NCI-H510A treated with DMSO at 0.1 percent for 48 hours (cell line): Measurements from ENCODE around the gene ZNF256.

Experiments used
- DNase-seq: peaks from one replicate; lab custom pipeline; 2025; lab: John Stamatoyannopoulos, UW

The ZNF256 gene

DNA sequence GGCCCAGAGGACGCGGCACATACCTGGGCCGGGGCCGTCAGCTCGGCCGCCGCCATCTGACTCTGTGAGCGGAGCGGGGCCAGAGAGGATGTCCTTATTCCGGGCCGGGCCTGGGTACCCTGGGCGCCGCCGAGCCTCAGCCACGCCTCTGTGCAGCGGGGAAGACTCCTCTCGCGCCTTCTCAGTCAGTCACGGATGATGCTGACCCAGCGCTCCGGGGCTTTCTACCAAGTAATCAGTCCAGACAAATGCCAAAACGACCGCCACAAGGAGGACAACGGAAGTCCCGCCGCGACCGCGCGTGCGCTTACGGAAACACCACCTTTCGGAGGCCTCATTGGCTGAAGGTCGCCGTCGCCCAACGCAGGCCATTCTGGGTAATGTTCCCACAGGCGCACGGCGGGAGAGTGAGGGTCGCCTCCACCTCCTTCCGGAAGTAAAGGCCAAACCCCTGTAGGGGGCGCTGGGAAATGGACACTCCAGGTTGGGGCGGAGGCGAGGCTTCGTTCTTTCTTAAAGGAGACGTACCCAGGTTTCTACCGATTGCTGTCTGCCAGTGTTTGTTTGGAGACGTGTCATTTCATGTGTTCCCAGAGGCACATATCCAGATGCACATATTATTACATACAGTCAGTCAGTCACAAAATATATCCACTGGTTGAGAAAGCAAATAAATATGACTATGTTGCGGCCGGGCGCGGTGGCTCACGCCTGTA lies at the start of gene ZNF256:
Gene ZNF256, minus strand, starts transcription at position 288 of the 716 bp plus-strand sequence. Its CDS starts 232 bp downstream, at position 56.
- DNase-seq, result peak; percentile 90

DNA sequence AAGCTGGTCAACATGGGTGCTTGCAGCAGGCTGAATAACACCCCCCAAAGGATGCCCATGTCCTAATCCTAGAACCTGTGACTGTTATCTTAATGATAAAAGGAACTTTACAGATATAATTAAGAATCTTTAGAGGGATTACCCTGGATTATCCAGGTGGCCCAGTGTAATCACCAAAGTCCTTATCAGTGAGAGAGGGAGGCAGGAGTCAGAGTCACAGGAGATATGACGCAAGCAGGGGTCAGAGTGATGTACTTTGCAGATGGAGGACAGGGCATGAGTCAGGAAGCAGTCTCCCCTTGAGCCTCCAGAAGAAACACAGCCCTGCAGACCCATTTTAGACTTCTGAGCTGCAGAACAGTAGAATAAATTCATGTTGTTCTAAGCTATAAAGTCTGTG lies 45.3 kb upstream of the ZNF256 start:
- DNase-seq, result no peak

DNA sequence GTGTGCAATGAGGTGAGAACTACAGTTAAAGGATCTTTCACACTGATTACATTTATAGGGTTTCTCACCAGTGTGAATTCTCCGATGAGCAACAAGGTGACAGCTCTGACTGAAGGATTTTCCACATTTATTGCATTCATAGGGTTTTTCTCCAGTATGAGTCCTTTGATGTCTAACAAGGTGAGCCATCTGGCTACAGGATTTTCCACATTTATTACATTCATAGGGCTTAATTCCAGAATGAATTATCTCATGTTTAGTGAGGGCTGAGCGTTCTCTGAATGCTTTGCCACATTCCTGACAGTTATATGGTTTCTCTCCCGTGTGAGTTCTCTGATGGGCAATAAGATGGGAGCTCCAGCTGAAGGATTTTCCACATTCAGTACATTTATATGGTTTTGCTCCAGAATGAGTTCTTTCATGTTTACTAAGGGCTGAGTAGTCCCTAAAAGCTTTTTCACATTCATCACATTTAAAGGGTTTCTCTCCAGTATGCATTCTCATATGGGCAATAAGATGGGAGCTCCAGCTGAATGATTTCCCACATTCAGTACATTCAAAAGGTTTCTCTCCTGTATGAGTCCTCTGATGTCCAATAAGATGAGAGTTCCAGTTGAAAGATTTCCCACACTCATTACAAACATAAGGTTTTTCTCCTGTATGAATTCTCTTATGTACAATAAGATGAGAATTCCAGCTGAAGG lies 31.2 kb upstream of the ZNF256 start:
- DNase-seq, result no peak

DNA sequence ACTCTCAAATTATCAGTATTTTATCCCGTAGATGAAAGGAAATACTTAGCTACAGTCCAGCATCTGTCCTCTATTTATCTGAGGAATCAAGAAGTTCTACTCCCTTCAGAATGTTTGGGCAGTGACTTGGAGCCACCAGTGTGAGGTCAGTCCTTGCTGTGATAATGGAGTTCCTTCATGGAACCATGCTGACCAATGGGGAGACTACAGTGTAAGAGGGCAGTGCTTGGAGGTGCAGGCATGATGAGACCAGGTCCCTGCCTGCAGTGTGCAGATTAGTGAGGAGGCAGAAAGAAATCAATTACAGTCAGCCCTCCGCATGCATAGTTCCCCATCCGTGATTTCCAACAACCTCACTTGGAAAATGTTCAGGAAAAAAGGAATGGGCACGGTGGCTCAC lies 26.9 kb upstream of the ZNF256 start, which contains the start of gene C19orf18:
Gene C19orf18, minus strand, starts transcription at position 101 of the 400 bp plus-strand sequence. CDS start 102 bp downstream, outside the sequence.
- DNase-seq, result no peak

DNA sequence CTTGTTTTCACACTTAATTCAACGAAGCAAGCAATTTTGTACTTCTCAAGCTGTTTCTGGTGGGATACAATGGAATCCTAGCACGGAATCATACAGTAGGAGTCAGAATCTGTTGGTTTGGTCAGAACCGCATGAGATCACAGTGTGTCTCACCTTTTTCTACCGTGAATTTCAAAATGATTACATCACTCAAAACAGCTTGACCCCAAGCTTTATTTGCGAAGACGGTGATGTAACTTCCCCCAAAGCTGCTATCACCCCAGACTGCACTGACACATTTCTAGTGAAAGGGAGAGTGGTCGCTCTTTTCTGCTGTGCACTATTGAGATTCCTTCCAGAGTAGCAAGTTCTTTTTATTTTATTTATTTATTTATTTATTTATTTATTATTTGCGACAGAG lies 17.3 kb upstream of the ZNF256 start:
- no peak for DNase-seq

- no peak for DNase-seq
Measured at GRCh38 chr19:57961785-57962184, 14.3 kb upstream of the ZNF256 start.

GRCh38 chr19:57954996-57955395 lies 7.5 kb upstream of the ZNF256 start:
- no peak for DNase-seq

DNA sequence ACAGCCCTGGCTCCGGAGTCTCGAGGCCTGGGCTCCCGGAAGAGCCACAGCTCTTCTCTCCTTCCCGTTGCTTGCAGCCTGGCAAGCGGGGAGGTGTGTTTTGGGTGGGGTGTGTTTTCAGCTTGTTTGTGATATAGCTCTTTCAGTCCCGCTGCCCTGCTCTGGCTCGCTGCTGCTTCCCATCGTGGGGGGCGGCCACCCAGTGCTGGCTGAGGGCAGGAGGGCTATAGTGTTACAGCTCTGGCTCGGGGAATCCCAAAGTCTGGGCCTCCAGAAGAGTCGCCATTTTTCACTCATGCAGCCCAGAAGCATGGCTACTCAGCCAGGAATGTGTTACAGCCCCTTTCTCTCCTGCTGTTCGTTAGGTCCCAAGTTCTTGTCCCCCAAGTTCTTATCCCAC lies 2.2 kb upstream of the ZNF256 start:
- no peak for DNase-seq

DNA sequence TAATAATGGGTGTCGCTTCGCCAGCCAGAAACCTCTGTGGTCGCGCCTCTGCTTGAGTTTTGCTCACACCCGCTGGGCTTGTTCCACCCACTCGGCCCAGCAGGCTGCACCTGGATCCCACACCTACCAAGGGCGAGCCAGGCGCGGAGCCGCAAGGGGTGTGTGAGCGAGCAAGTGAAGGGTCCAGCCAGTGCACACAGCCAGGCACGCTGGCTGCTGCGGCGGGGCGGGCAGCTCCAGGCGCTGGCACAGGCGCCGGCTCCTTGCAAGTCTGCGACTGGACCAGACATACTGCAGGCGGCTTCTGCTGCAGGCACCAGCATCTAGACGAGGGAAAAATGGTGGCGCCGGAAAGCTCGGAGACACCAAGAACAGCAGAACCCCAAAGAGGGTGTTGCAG lies 1.8 kb upstream of the ZNF256 start:
- DNase-seq, result no peak

DNA sequence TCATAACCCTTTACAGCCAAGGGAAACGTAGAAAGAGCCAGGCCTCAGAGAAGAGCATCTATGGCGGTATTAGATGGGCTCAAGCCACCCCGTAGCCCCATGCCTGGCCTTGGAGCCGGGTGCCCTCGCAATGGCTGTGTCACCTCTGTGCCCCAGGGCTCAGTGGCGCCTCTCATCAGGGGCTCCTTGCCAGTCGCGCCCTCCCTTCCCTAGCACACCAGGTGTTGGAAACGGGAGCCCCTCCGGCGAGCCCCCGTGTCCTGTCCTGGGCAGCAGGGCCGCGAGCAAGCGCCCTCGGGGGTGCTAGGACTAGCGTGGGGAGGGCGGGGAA lies 453 bp downstream of the ZNF256 start:
- DNase-seq, result no peak

- no peak for DNase-seq
Measured at GRCh38 chr19:57946316-57946715, 1.2 kb downstream of the ZNF256 start.

- no peak for DNase-seq
Measured at GRCh38 chr19:57941593-57941992, 5.9 kb downstream of the ZNF256 start.

DNA sequence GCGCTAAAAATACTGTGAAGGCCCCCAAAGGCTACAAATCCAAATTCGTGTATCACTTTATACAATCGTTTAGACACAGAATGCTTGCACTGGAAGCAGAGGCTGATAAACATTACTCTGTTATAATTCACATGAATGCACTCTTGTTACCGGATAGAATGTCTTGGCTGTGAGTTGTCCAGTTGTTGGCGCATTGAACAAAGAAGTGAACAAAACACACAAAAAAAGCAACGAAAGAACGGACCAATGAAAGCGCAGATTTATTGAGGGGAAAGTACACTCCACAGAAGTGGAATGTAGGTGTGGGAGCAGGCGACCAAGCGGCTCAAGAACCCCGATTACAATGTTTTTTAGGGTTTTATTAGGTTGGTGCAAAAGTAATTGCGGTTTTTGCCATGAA lies 11.8 kb downstream of the ZNF256 start:
- DNase-seq, result no peak

DNA sequence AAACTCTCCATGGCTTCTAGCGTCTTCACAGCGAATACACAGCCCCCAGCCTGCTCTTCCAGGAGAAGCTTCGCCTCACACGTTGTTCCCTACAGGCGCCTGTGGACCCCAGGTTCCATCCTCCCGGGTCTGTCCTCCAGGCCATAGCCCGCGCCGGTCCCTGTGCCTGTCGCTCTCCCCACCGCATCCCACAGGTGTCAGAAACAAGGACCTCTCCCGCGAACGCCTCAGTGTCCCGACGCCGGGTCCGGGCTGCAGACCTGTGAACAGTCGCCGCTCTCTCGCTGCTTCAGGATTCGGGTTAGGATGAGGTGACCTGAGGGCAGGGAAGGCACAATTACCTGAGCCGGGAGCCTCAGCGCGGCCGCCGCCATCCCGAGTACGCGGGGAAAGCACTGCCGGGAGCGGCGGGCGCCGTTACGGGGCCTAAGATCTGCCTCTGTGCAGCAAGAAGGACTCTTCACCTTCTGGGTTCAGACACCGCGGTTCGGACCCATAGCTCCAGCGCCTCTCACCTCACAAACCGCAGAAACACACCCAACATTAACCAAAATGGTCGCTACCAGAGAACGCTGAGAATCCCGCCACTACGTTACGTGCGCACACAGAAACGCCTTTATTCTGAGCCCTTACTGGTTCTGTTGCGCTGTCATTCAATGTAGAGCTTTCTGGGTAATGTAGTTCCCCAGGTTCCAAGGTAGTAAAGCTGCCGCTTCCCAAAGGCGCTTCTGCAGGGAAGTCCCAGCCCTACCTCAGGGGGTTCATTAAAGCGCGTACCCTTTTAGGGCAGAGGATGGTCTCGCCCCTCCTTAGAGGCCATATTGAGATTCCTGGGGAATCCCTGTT lies 12.5 kb downstream of the ZNF256 start, which contains the start of gene ZNF418:
Gene ZNF418, minus strand, starts transcription at position 583 of the 846 bp plus-strand sequence. CDS start 1,580 bp downstream, outside the sequence.
- peak; percentile 45 for DNase-seq

- DNase-seq, result no peak
Measured at GRCh38 chr19:57927587-57927986, 19.9 kb downstream of the ZNF256 start.

DNA sequence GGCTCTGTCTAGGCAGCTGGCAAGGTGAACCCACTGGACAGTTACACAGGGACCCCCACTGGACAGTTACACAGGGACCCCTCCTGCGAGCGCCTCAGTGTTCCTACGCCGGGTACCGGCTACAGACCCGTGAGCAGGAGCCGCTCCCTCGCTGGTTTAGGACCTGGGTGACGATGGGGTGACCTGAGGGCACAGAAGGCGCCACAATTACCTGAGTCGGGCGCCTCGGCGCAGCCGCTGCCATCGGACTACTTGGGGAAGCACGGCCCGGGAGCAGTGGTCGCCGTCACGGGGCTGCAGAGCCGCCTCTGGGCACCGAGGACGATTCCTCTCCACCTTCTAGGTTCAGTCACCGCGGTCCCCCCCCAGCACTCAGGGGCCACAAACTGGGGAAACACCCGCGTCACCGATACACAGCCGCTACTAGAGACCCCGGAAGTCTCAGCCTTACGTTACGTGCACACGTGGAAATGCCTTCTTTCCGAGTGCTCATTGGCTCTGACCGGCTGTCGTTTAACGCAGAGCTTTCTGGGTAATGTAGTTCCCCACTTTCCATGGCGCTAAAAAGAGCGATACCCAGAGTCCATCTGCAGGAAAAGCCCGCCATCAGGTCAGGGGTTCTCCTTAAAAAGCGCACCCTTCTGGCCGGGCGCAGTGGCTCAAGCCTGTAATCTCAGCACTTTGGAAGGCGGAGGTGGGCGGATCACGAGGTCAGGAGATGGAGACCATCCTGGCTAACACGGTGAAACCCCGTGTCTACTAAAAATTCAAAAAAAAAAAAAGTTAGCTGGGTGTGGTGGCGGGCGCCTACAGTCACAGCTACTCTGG lies 31.1 kb downstream of the ZNF256 start, which contains the start of gene ZNF417:
Gene ZNF417, minus strand, starts transcription at position 425 of the 828 bp plus-strand sequence. Its CDS starts 181 bp downstream, at position 244.
- DNase-seq, result peak; percentile 93

DNA sequence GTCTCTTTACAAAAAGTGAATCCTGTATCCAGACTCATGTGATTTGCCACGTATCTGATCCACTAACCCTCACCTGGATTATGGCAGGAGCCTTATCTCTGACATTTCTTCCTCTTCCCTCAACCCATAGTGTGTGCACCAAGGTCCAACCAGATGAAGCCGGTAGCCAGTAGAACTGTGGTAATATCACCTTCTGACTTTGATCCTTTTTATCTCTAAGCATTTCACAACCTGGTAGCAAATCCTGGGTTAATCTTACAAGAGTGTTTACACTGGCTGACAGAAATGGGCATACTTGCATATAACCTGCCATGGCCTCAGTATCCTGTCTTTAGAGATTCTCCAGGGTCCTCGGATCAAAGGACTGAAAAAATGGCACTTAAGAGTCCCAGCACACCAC lies 33.0 kb downstream of the ZNF256 start:
- DNase-seq, result no peak

DNA sequence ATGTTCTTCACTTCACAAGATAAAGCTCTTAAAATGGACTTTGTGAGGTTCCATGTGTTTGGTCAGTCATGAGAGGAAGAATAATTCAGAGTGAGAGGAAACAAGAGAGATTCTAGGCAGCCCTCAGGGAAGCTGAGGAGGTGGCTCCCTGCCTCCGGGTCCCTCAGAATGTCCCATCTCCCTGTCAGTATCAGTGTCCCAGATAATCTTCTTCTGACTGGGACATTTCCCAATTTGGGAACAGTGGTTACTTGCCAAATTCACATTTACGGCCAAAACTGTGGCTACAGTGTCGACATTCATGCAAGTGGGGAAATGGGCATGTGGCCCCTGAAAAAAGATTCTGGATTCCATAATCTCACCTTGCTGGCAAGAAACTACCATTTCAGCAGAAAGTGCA lies 40.1 kb downstream of the ZNF256 start:
- no peak for DNase-seq

DNA sequence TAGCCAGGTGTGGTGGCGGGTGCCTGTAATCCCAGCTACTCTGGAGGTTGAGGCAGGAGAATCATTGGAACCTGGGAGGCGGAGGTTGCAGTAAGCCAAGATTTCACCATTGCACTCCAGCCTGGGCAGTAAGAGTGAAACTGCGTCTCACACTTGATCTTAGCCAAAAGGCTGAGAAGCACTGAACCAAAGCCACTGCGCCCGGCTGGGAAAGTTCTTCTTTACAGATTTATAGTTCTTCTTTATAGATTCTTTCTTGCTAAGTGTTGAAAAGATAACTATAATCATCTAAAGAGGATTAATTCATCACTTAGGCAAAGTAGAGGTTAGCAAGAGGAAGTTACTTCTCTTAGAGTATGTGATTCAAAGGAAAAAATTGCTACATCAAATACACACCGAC lies 42.2 kb downstream of the ZNF256 start:
- no peak for DNase-seq

GRCh38 chr19:57903618-57904184 lies 43.8 kb downstream of the ZNF256 start:
- no peak for DNase-seq

DNA sequence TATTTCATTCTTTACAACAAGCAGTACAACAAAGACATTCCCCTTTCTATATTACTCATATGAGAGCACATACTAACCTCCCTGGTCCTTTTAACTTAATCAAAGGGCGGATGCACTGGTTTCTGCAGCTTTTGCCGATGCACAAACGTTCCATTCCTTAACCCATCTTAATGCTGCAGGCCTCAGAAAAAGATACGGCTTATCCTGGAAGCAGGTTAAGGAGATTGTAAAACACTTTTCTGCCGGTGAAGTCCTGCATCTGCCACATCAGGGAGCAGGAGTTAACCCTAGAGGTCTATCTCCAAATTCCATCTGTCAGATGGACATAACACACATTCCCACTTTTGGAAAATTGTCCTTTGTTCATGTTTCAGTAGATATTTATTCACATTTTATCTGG lies 47.2 kb downstream of the ZNF256 start:
- no peak for DNase-seq
